Measurements from ENCODE around the gene AHCYL1. TPM values are rescaled to one million over a fixed set of nuclear protein-coding genes. Genes with fewer than 3 reads are reported as not detected.

AHCYL1 gene
- polyA plus RNA-seq, 2 of the 4 experiments (the other 2 are of a cell fraction), result 124 to 148 TPM

DNA sequence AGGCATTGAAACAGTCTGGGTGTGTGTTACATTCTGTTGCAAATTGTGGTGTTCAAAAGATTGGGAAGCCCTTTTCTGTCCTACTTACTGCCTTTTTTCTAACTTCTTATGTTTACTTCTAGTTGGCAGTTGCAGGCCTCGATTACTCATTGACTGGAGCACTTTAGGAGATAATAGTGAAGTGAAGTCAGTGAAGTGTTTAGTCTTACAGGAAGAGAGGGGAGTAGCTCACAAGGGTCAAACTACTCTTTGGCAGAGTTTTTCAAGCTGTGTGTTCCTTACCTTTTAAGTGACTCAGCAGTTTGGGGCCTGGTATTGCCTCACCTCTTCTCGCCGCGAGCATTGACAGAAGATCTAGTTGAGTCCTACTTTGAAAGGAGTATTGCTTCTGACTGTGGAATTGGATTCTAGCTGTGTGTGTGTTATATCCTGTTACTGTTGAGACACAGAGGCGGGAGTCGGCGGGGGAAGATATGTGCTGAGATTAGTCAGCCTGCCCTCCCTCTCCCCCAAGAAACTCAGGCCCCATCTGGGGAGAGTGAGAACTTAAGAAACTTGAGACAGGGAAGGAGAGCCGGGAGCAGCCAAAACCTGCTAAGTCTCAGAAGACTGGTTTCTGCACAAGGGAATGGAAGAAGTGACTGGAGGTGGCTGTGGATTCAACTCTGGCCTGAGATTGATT lies 19.3 kb downstream of the AHCYL1 start (continued):
- TF ChIP-seq, protein P1, sequence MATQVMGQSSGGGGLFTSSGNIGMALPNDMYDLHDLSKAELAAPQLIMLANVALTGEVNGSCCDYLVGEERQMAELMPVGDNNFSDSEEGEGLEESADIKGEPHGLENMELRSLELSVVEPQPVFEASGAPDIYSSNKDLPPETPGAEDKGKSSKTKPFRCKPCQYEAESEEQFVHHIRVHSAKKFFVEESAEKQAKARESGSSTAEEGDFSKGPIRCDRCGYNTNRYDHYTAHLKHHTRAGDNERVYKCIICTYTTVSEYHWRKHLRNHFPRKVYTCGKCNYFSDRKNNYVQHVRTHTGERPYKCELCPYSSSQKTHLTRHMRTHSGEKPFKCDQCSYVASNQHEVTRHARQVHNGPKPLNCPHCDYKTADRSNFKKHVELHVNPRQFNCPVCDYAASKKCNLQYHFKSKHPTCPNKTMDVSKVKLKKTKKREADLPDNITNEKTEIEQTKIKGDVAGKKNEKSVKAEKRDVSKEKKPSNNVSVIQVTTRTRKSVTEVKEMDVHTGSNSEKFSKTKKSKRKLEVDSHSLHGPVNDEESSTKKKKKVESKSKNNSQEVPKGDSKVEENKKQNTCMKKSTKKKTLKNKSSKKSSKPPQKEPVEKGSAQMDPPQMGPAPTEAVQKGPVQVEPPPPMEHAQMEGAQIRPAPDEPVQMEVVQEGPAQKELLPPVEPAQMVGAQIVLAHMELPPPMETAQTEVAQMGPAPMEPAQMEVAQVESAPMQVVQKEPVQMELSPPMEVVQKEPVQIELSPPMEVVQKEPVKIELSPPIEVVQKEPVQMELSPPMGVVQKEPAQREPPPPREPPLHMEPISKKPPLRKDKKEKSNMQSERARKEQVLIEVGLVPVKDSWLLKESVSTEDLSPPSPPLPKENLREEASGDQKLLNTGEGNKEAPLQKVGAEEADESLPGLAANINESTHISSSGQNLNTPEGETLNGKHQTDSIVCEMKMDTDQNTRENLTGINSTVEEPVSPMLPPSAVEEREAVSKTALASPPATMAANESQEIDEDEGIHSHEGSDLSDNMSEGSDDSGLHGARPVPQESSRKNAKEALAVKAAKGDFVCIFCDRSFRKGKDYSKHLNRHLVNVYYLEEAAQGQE (IDR thresholded peaks at IDR 0.05), result no peak
- TF ChIP-seq BCL3 (IDR thresholded peaks at IDR 0.05), result no peak; the same call in 2 of the 3 replicates
- TF ChIP-seq MAX (IDR thresholded peaks at IDR 0.05), result no peak
- no peak for TF ChIP-seq ZSCAN20 (CRISPR knock-in tag; IDR thresholded peaks at IDR 0.05)
- no peak for TF ChIP-seq HMGXB4 (CRISPR knock-in tag; IDR thresholded peaks at IDR 0.05; ENCODE audit: borderline replicate concordance)
- 0 out of 2 replicates have a peak, but pooled peaks have one; percentile 43 for TF ChIP-seq GATA3 (IDR thresholded peaks at IDR 0.05; ENCODE audit: borderline replicate concordance)
- no peak for TF ChIP-seq CHD2 (IDR thresholded peaks at IDR 0.05; ENCODE audit: low read length, partially characterized antibody)
- peak; percentile 67 to 89; a peak in 3 of 4 replicates for TF ChIP-seq CEBPB (IDR thresholded peaks at IDR 0.05)
- no peak for TF ChIP-seq KDM1A (IDR thresholded peaks at IDR 0.05; ENCODE audit: low read depth)
- no peak for TF ChIP-seq NR3C1 (IDR thresholded peaks at IDR 0.05)
- TF ChIP-seq RNF2 (IDR thresholded peaks at IDR 0.05; ENCODE audit: borderline replicate concordance, low read depth), result no peak
- TF ChIP-seq TFCP2L1 (CRISPR knock-in tag; IDR thresholded peaks at IDR 0.05), result no peak
- no peak for TF ChIP-seq E2F6 (IDR thresholded peaks at IDR 0.05; ENCODE audit: borderline replicate concordance, low read depth)
- TF ChIP-seq FOSB (CRISPR knock-in tag; IDR thresholded peaks at IDR 0.05), result no peak
- no peak for TF ChIP-seq RARB (CRISPR knock-in tag; IDR thresholded peaks at IDR 0.05)
- TF ChIP-seq, protein P2, sequence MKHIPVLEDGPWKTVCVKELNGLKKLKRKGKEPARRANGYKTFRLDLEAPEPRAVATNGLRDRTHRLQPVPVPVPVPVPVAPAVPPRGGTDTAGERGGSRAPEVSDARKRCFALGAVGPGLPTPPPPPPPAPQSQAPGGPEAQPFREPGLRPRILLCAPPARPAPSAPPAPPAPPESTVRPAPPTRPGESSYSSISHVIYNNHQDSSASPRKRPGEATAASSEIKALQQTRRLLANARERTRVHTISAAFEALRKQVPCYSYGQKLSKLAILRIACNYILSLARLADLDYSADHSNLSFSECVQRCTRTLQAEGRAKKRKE (CRISPR knock-in tag; IDR thresholded peaks at IDR 0.05; ENCODE audit: low read depth), result no peak
- TF ChIP-seq PHF8 (IDR thresholded peaks at IDR 0.05; ENCODE audit: borderline replicate concordance, low read depth), result no peak
- TF ChIP-seq CHD4 (IDR thresholded peaks at IDR 0.05; ENCODE audit: borderline replicate concordance), result no peak
- peak; percentile 25 to 47; a peak in 2 of 5 replicates for TF ChIP-seq EP300 (IDR thresholded peaks at IDR 0.05)
- TF ChIP-seq HOXA7 (CRISPR knock-in tag; IDR thresholded peaks at IDR 0.05), result no peak
- TF ChIP-seq ZNF302 (CRISPR knock-in tag; IDR thresholded peaks at IDR 0.05), result no peak
- TF ChIP-seq JUN (IDR thresholded peaks at IDR 0.05), result peak in 1 of 2 experiments; percentile 43; a peak in 1 of 5 replicates
- no peak for TF ChIP-seq CBX8 (IDR thresholded peaks at IDR 0.05)
- no peak for TF ChIP-seq JUNB (IDR thresholded peaks at IDR 0.05)
- no peak for TF ChIP-seq RCOR1 (IDR thresholded peaks at IDR 0.05; ENCODE audit: low read depth, low read length)
- no peak for TF ChIP-seq POLR2A (IDR thresholded peaks at IDR 0.05; ENCODE audit: low read length)
- TF ChIP-seq POLR2AphosphoS2 (conservative IDR thresholded peaks at IDR 0.05; ENCODE audit: low read length), result no peak
